OCI-M1 (cell line): Measurements from ENCODE around the gene CILP2.

ENCODE experiments used
- DNase-seq: peaks from one replicate; lab custom pipeline; 2025; lab: John Stamatoyannopoulos, UW

Gene CILP2

GRCh38 chr19:19528721-19529490 lies 9.2 kb upstream of the CILP2 start, which contains the start of gene YJEFN3:
YJEFN3 (plus strand) TSS chr19:19528911; CDS start chr19:19528933, 22 bp downstream.
- DNase-seq = no peak

DNA sequence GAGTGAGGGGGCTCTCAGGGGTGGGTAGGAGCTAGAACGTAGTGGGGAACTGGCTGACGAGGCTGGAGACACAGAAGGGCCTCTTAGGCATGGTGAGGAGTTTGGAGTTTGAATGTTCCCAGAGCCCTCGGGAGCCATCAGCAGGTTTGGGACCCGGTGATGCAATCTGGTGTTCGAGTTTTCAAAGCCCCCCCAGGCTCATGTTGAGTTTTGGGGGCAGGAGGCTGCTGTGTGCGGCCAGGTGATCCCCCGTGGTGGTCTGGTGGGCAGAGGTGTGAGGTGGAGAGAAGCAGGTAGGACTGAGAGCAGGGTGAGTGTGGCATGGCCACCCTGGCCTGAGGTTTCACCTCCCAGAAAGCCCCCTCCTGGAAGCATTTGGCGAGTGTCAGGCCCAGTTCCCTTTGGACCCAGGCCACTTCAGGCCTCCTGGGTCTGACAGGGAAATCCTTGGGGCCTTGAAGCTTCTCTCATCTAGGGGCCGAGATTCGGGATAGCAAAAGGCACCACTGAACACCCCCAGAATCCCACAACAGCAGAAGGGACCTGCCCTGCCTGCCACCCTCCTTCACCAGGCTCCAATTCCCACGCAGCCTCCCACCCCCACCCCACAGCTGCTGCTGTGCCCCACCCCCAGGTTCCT lies 8.2 kb upstream of the CILP2 start:
- DNase-seq = no peak

- DNase-seq = no peak
These were observed 7.7 kb upstream of the CILP2 start for GRCh38 chr19:19530423-19530804.

DNA sequence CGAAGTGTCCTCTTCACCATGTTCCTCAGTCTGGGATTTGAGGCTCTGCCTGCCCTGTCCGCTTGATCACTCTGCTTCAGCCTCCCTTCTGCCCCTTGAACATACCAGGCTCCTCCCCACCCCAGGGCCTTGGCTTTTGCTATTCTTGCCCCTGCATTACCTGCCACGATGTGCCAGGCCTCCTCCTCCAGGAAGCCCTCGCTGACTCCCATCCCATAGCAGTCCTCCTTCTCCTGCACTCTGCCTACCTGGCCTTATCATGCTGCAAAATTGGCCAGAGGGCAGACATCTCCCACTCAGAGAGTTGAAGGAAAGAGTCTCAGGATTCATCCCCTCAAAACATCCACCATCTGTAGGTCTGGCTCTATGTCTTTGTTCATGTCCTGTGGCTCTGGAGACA lies 7.2 kb upstream of the CILP2 start:
- no peak for DNase-seq

GRCh38 chr19:19531951-19532805 lies 5.9 kb upstream of the CILP2 start:
- DNase-seq = peak; percentile 96

DNA sequence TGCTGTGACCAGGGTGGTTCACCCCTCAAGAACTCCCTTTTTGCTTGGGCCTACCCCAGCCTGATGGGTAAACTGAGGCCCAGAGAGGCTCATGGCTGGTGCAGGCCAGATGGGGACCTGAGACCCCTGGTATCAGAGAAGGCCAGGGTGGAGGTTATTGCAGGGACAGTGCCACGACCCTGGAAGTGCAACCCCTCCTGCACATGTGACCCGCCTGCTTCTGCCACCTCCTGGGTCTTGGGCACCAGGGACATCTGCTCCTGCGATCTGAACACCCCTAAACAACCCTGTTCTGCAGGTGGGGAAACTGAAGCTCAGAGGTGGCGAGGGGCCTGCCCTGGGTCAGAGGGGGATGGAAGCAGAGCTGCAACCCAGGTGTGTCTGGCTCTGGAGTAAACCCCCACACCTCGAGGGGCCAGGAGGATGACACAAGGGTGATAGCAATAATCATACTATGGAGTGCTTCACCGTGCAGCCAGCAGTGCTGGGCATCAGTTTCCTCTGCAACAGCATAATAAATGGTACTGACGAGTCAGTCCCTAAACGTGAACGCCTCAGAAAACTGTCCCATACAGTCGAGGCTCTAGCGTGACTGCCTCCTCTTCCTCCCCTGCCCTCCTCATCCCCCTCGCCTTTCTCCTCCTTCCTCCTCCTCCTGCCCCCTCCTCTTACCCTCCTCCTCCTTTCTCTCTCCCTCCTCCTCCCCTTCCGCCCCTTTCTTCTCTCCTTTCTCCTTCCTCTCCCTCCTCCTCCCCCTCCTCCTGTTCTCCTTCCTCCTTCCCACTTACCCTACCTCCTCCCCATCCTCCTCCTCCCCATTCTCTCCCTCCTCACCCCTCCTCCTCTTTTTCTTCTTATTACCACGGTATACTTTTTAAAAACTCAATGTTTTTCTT lies 5.0 kb upstream of the CILP2 start:
- no peak for DNase-seq

DNA sequence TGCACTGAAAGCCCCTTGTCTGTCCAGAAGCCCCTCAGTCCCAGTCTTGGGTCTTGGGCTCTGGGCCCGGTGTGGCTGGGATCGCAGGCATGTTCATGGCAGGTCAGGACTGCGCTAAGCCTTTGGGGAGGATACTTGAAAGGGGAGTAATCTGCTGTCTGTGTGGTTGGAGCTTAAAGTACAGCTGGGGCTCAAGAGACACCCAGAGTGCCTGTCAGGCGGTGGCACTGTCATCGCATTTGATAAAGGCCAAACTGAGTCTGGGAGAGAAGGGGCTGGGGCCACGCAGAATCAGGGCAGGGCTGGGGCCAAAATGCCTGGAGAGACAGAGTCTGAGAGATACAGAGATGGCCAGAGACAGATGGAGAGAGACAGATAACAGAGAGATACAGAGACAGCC lies 4.2 kb upstream of the CILP2 start:
- DNase-seq = no peak

DNA sequence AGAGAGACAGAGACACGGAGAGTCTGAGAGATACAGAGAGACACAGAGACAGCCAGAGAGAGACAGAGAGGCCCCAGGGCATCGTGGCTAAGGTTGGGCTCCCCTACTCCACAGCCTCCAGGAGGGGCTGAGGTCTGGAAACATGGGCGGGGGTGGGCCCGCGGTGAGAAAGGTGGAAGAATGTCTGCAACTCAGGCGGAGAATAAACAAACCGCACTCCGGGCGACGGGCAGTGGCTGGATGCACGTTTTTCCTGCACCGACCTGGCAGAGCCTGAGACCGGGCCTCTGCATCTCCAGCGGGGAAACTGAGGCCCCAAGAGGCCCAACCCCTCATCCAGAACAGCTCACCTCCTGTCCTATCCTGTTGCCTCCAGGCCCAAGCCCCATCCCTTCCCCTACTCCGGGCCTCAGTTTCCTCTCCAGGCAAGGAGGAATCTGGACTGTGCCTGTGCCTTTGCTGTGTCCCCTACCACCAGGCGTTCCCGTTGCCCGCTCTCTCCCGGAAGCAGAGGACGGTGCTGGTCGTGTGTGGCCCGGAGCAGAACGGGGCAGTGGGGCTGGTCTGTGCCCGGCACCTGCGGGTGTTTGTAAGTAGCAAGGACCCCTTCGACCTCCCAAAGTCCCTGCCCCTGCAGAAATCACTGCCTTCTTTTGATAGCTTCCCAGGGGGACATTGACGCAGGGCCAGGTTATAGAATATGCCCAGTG lies 3.4 kb upstream of the CILP2 start:
- no peak for DNase-seq

DNA sequence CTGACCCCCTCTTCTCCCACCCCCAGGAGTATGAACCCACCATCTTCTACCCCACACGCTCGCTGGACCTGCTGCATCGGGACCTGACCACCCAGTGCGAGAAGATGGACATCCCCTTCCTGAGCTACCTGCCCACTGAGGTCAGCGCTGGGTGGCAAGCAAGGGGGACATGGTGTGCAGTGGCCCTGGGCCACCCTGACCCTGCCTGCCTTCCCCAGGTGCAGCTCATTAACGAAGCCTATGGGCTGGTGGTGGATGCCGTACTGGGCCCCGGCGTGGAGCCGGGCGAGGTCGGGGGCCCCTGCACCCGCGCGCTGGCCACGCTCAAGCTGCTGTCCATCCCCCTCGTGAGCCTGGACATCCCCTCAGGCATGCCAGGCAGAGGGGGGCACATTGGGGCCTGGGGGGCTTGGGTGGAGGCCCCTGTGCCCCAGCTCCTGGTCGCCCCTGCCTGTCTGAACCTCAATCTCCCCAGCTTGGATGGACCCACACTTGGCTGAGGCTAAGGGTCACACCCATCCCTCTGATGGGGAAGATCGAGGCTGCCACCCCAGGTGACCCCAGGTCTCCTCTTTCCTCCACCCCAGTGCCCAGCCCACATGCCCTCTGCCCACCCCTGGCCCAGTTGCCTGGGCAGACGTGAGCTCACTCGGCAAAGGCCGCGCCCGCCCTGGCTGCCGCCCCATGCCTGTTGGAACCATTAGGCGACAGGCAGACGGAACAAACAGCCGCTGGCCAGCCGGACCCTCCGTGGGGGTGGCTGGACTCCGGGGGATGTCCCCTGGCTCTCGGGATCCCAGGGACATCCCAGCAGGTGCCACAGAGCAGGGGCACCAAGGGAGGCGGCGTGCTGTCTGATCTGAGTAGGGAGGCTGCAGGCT lies 2.5 kb upstream of the CILP2 start:
- no peak for DNase-seq

GRCh38 chr19:19537075-19538048 lies 703 bp upstream of the CILP2 start:
- no peak for DNase-seq

GRCh38 chr19:19538785-19539166 lies 711 bp downstream of the CILP2 start:
- no peak for DNase-seq

- no peak for DNase-seq
These were observed 1.6 kb downstream of the CILP2 start for GRCh38 chr19:19539698-19540063.

DNA sequence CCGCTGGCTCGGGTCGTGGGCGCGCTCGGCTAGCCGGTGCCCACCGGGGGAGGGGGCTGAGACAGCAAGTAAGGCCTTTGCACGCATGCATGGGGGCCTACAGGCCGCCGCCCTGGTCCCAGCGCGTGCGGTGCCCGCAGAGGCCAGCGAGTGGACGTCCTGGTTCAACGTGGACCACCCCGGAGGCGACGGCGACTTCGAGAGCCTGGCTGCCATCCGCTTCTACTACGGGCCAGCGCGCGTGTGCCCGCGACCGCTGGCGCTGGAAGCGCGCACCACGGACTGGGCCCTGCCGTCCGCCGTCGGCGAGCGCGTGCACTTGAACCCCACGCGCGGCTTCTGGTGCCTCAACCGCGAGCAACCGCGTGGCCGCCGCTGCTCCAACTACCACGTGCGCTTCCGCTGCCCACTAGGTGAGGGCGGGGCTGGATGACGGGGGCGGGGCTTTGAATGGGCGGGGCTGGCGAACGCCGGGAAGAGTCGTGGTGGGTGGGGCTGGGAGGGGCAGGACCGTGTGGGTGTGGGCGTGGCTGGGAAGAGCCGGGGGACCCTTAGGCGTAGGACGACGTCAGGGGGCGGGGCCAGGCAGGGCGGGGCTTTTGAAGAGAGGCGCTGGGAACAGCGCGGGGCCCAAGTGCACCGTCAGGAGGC lies 2.1 kb downstream of the CILP2 start:
- no peak for DNase-seq

GRCh38 chr19:19540715-19541515 lies 2.9 kb downstream of the CILP2 start:
- peak; percentile 81 for DNase-seq

- no peak for DNase-seq
These were observed 3.6 kb downstream of the CILP2 start for GRCh38 chr19:19541616-19542015.

GRCh38 chr19:19542507-19542906 lies 4.4 kb downstream of the CILP2 start:
- peak; percentile 56 for DNase-seq

DNA sequence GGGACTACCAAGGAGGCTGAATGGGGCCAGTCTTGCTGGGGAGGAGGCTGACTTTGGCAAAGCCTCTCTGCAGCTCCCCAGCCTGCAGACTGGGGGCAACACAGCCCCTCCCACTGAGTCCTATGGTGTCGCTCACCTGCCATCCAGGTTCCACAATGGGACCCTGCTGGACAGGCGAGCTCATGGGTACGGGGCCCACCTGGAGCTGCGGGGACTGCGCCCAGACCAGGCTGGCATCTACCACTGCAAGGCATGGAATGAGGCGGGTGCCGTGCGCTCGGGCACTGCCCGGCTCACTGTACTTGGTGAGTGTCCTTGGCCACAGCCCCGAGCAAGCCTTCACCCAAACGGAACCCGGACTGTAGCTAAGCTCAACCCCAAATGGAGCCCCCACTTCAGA lies 5.0 kb downstream of the CILP2 start:
- no peak for DNase-seq

GRCh38 chr19:19543640-19544039 lies 5.6 kb downstream of the CILP2 start:
- no peak for DNase-seq
